Fibroblast of lung (primary cell): ENCODE results near the gene RERE. TPM values are rescaled to one million over a fixed set of nuclear protein-coding genes. Genes with fewer than 3 reads are reported as not detected.
A peak's percentile ranks its signal among the peaks of the same experiment; 100 is the strongest.

Source experiments
- DNase-seq, 2 donors: peaks; one replicate each; pipeline versions ENCODE4 v3.0.0 to v3.0.0-alpha.2; 2010; ENCODE audit warnings: low read depth in 2 of 2
- H2AFZ ChIP-seq: 2 replicates; pipeline ENCODE4 v1.5.1; 2012; ENCODE audit warnings: low read length, control low read depth, inconsistent platforms
- H3K27ac ChIP-seq: 2 replicates; pipeline ENCODE4 v1.5.1; 2011; ENCODE audit warnings: low read length, control low read depth; ENCODE audit not compliant: insufficient read depth
- H3K27me3 ChIP-seq: 2 replicates; pipeline ENCODE4 v1.5.1; 2011; ENCODE audit warnings: mild to moderate bottlenecking, low read length; ENCODE audit not compliant: control insufficient read depth, insufficient read depth
- H3K36me3 ChIP-seq: 2 replicates; pipeline ENCODE4 v1.5.1; 2011; ENCODE audit warnings: low read length; ENCODE audit not compliant: control insufficient read depth, insufficient read depth
- H3K4me1 ChIP-seq: 2 replicates; pipeline ENCODE4 v1.5.1; 2011; ENCODE audit warnings: low read length; ENCODE audit not compliant: control insufficient read depth, insufficient read depth; ENCODE audit errors: extremely low read depth
- H3K4me2 ChIP-seq: 2 replicates; pipeline ENCODE4 v1.5.1; 2011; ENCODE audit warnings: low read length, control low read depth; ENCODE audit not compliant: insufficient read depth; ENCODE audit errors: extremely low read depth
- H3K4me3 ChIP-seq, 4 experiments: fragments of 200-600 bp in 1 of 4; sonication (generic) in 1 of 4; replicated peaks in 1 of 4; 2 replicates each; pipeline ENCODE4 v1.5.1; 2011 to 2016; ENCODE audit warnings: low read length in 4 of 4, low read depth in 3 of 4, mild to moderate bottlenecking in 3 of 4, control low read depth in 2 of 4, inconsistent platforms in 1 of 4, mixed read lengths in 1 of 4; ENCODE audit not compliant: insufficient read depth in 1 of 4; ENCODE audit errors: control extremely low read depth in 1 of 4
- H3K79me2 ChIP-seq: 2 replicates; pipeline ENCODE4 v1.5.1; 2012; ENCODE audit warnings: mild to moderate bottlenecking, low read length, inconsistent platforms; ENCODE audit not compliant: control insufficient read depth, insufficient read depth
- H3K9ac ChIP-seq: 2 replicates; pipeline ENCODE4 v1.5.1; 2011; ENCODE audit warnings: mild to moderate bottlenecking, low read length, control low read depth; ENCODE audit not compliant: insufficient read depth
- H3K9me3 ChIP-seq: 2 replicates; pipeline ENCODE4 v1.5.1; 2012; ENCODE audit warnings: low read depth, low read length; ENCODE audit not compliant: control insufficient read depth, insufficient read depth
- H4K20me1 ChIP-seq: 2 replicates; pipeline ENCODE4 v1.5.1; 2011; ENCODE audit warnings: low read length; ENCODE audit not compliant: control insufficient read depth, insufficient read depth; ENCODE audit errors: extremely low read depth
- EZH2 ChIP-seq: IDR thresholded peaks from 2 replicates; pipeline ENCODE4 v1.5.1; 2012; ENCODE audit warnings: low read length, control low read depth, mild to moderate bottlenecking; ENCODE audit errors: missing control alignments
- polyA minus RNA-seq: library from RNA; depleted of rRNA, polyadenylated mRNA; stranded (reverse); fragments of >200 nt; gene quantifications from 2 replicates; pipeline ENCODE4 v1.2.3, GENCODE V29; 2011; ENCODE audit warnings: low replicate concordance
- polyA plus RNA-seq, 2 donors: library from polyadenylated mRNA; depleted of rRNA in 1 of 2; stranded (reverse) in 1 of 2; unstranded in 1 of 2; fragments of >200 nt; gene quantifications; 2 replicates each; pipeline ENCODE4 v1.2.1, GENCODE V29; 2011 to 2012; ENCODE audit warnings: missing spikeins in 1 of 2
- total RNA-seq: library from RNA; depleted of rRNA; stranded (reverse); fragments of >200 nt; gene quantifications from 2 replicates; pipeline ENCODE4 v1.2.1, GENCODE V29; 2014
- TF ChIP-seq, protein P1 (sequence below), 2 donors: IDR thresholded peaks in 1 of 2; conservative IDR thresholded peaks in 1 of 2; 1 replicate in 1 of 2; 2 replicates in 1 of 2; pipeline ENCODE4 v1.5.1; 2011 to 2012; ENCODE audit warnings: low read length in 2 of 2, control low read depth in 1 of 2, inconsistent platforms in 1 of 2, low read depth in 1 of 2, mild to moderate bottlenecking in 1 of 2

The RERE gene
- total RNA-seq (45.7 and 51.0 TPM in 2 replicates), polyA plus RNA-seq (3.7 and 5.8 TPM in 2 replicates), polyA minus RNA-seq (79.4 and 89.4 TPM in 2 replicates)
- 39.9 and 56.9 TPM in 2 replicates for polyA plus RNA-seq (2012)

DNA sequence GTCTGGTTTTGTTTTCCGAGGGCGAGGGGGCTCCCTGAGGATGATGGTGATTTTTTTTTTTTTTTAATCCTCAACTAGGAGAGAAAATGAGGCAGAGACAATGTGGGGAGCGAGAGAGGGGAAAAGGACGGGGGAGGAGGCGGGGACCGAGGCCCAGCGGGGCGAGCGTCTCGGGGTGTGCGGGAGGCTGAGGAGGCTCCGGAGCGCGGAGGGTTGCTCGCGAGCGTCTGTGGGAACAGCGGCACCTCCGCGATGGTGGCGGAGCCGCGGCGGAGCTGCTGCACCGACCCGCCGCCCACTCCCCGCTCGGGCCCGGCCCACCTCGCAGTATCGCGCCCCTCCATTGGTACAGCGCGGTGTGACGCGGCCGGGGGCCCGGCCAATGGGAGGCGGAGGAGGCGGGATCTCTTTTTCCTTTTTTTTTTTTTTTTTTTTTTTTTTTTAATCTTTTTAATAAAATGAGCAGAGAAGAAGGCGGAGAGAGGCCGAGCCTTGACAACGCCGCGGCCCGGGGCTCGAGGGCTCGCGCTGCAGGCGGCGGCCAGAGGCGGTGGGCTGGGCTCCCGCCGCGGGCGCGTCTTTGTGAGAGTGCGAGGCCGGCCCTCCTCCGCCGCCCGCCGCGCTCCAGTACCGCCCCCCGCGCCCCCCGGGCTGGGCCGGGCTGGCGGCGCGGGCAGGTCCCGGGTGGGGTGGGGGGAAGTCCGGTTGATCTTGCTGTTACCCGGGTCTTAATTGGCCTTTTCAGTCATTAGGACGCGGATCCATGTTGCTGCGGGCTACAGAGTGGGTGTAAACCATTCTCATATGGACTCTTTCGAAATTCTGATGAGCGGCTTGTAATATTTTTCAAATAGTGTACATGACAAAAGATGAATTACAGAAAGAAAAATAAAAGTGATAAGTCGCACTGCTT, at the start of gene RERE:
TSS of gene RERE (minus strand) at position 229 of the 913 bp plus-strand sequence.
- DNase-seq = peak; percentile 92 to 93
- Histone ChIP-seq H3K4me2 (peak within 1 kb of the TSS; percentile 89), H3K9me3 (no peaks in the 10 kb centered on the region), H3K79me2 (peaks cover 3% of the 10 kb centered on the region), H3K4me1 (peaks cover 2% of the 10 kb centered on the region), H2AFZ (peak within 1 kb of the TSS; percentile 50), H3K27ac (peak within 1 kb of the TSS; percentile 85), H3K36me3 (no peaks in the 10 kb centered on the region), H3K4me3 (peak within 1 kb of the TSS; percentile 82 to 85 (median 84)), H3K9ac (peak within 1 kb of the TSS; percentile 83), H4K20me1 (no peaks in the 10 kb centered on the region), H3K27me3 (no peaks in the 10 kb centered on the region)
- TF ChIP-seq, protein P1, sequence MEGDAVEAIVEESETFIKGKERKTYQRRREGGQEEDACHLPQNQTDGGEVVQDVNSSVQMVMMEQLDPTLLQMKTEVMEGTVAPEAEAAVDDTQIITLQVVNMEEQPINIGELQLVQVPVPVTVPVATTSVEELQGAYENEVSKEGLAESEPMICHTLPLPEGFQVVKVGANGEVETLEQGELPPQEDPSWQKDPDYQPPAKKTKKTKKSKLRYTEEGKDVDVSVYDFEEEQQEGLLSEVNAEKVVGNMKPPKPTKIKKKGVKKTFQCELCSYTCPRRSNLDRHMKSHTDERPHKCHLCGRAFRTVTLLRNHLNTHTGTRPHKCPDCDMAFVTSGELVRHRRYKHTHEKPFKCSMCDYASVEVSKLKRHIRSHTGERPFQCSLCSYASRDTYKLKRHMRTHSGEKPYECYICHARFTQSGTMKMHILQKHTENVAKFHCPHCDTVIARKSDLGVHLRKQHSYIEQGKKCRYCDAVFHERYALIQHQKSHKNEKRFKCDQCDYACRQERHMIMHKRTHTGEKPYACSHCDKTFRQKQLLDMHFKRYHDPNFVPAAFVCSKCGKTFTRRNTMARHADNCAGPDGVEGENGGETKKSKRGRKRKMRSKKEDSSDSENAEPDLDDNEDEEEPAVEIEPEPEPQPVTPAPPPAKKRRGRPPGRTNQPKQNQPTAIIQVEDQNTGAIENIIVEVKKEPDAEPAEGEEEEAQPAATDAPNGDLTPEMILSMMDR (conservative IDR thresholded peaks at IDR 0.05 in 1 of 2, IDR thresholded peaks at IDR 0.05 in 1 of 2; ENCODE audit: low read depth in 1 of 2, low read length in 2 of 2) = no peak
- no peak for TF ChIP-seq EZH2

DNA sequence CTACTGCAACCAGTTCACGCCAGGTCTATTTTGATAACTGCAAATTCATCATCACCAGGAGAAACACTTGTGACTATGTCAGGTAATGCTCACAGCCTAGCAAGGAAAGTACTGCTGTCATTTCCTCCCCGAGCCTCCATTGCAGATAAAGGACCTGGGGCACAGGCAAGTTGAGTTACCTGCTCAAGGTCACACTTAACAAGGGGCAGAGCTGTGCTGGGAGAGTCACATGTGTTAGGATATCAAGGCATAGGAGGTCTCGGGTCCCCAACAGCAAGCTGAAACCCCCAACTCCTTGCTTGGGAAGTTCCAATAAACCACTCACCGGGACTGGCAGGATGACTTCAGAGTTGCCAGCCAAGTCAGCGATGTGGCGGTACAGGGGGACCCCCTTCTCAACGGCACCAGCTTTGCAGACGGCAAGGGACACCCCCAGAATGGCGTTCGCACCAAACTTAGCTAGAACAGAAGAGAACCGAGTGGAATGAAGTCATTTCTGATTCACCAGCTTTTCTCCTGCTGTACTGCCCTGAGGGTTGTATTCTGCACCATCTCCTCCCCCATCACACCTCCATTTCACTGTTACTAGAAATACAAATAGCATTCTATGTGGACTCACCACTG, 49.5 kb upstream of the RERE start:
- Histone ChIP-seq H3K9ac (no peak overlapping the region), H3K4me1 (peaks cover 7% of the 10 kb centered on the region), H4K20me1 (no peaks in the 10 kb centered on the region), H3K9me3 (no peaks in the 10 kb centered on the region), H2AFZ (no peak overlapping the region), H3K27ac (no peak overlapping the region), H3K4me2 (no peak overlapping the region), H3K36me3 (peaks cover 60% of the 10 kb centered on the region), H3K79me2 (peaks cover 48% of the 10 kb centered on the region), H3K27me3 (no peaks in the 10 kb centered on the region), H3K4me3 (no peak overlapping the region)
- DNase-seq = no peak
- no peak for TF ChIP-seq EZH2
- TF ChIP-seq, protein P1 (conservative IDR thresholded peaks at IDR 0.05 in 1 of 2, IDR thresholded peaks at IDR 0.05 in 1 of 2; ENCODE audit: low read depth in 1 of 2, low read length in 2 of 2) = no peak

DNA sequence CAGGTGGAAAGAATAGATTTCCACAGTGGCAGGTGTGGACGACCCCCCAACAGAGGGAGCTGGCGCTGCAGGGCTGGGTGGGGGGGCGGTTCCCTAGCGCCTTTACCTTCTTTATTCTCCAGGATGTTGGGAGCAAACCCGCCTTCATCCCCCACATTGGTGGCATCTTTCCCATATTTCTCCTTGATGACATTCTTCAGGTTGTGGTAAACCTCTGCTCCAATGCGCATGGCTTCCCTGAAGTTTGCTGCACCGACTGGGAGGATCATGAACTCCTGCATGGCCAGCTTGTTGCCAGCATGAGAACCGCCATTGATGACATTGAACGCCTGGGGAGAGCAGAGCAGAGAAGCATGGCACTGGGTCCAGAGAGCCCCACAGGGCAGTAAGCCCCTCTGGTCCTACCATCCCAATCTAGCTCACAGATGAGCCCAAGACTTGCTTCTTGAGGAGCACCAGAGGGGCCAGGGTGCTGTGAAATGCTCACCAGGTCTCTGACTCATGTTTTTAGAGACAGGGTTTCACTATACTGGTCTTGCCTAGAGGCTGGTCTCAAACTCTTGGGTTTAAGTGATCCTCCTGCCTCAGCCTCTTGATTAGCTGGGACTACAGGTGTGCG, 48.8 kb upstream of the RERE start:
- DNase-seq = no peak
- Histone ChIP-seq H3K4me2 (no peak overlapping the region), H3K9me3 (no peaks in the 10 kb centered on the region), H3K79me2 (peaks cover 42% of the 10 kb centered on the region), H4K20me1 (no peaks in the 10 kb centered on the region), H3K36me3 (peaks cover 57% of the 10 kb centered on the region), H3K9ac (no peak overlapping the region), H3K4me3 (no peak overlapping the region), H3K27me3 (no peaks in the 10 kb centered on the region), H2AFZ (no peak overlapping the region), H3K4me1 (peaks cover under 1% of the 10 kb centered on the region), H3K27ac (no peak overlapping the region)
- TF ChIP-seq, protein P1 (conservative IDR thresholded peaks at IDR 0.05 in 1 of 2, IDR thresholded peaks at IDR 0.05 in 1 of 2; ENCODE audit: low read depth in 1 of 2, low read length in 2 of 2) = no peak
